ENCODE data around the gene KCNQ1. TPM values are rescaled to one million over a fixed set of nuclear protein-coding genes. Genes with fewer than 3 reads are reported as not detected.

KCNQ1 gene
- total and polyA plus RNA-seq, 2 donors (not counting 1 experiment from before 2014, with no cell fraction given): 21.5 to 28.8 TPM

- no peak overlapping the region for H3K27ac ChIP-seq (ENCODE audit: low read length in 2 of 2)
- TF ChIP-seq CTCF (IDR thresholded peaks at IDR 0.05): no peak
- no peak for TF ChIP-seq EZH2 (IDR thresholded peaks at IDR 0.05; ENCODE audit: borderline replicate concordance, insufficient read depth, low read depth, low read length, poor library complexity, severe bottlenecking)
- Mint-ChIP-seq H3K27me3 (no peaks in the 10 kb centered on the region), H3K4me1 (no peaks in the 10 kb centered on the region), H3K27ac (no peak overlapping the region), H3K4me3 (no peak overlapping the region), H3K9me3 (ENCODE audit: insufficient read depth) (no peaks in the 10 kb centered on the region)
- intact Hi-C loops (cut with micrococcal nuclease): no loop called here
- ChIA-PET CTCF (no interaction called here), POLR2A (no interaction called here)
- no peak overlapping the region for H3K9ac ChIP-seq (ENCODE audit: low read length)
- no peak for ATAC-seq (ENCODE audit: low read depth)
- no peaks in the 10 kb centered on the region for H3K4me1 ChIP-seq (ENCODE audit: control insufficient read depth in 2 of 2, insufficient read depth in 2 of 2, low read length in 2 of 2)
- H3K4me2 ChIP-seq (replicated peaks; ENCODE audit: low read depth, low read length, poor library complexity, severe bottlenecking): no peak overlapping the region
- H3K27me3 ChIP-seq (replicated peaks in 1 of 4; ENCODE audit: control extremely low read depth in 1 of 4, control insufficient read depth in 3 of 4, insufficient read depth in 4 of 4, low read length in 3 of 4): no peaks in the 10 kb centered on the region
- no peak for DNase-seq
- no peak overlapping the region for H3K4me3 ChIP-seq (ENCODE audit: control extremely low read depth in 1 of 5, extremely low read depth in 1 of 5, insufficient read depth in 1 of 5, low read depth in 2 of 5, low read length in 4 of 5)
- H2AFZ ChIP-seq (ENCODE audit: insufficient read depth, low read depth, low read length, poor library complexity, severe bottlenecking): no peak overlapping the region
- no peaks in the 10 kb centered on the region for H4K20me1 ChIP-seq (ENCODE audit: control insufficient read depth, insufficient read depth, low read length, poor library complexity, severe bottlenecking)
- WGBS (ENCODE audit: insufficient coverage): 93% methylated on average over 13 of the region's 15 CpGs
- no peaks in the 10 kb centered on the region for H3K79me2 ChIP-seq (ENCODE audit: control insufficient read depth, insufficient read depth, low read length)
- peaks cover 0 to 23% (median 0%) of the 10 kb centered on the region in 3 donors for H3K9me3 ChIP-seq (ENCODE audit: control extremely low read depth in 1 of 3, control insufficient read depth in 2 of 3, insufficient read depth in 1 of 3, low read length in 2 of 3)
- H3K36me3 ChIP-seq (replicated peaks in 1 of 2; ENCODE audit: control extremely low read depth in 1 of 2, control insufficient read depth in 1 of 2, extremely low read depth in 1 of 2, insufficient read depth in 2 of 2, low read length in 1 of 2): no peaks in the 10 kb centered on the region
These were observed 355.3 kb downstream of the KCNQ1 start for GRCh38 chr11:2799881-2800654.

Data from B cell (primary cell).